ENCODE measurements around the gene XPO5.

GRCh38 chr6:43505718-43506117 lies 70.1 kb downstream of the XPO5 start:
- TF ChIP-seq POLR2A (IDR thresholded peaks at IDR 0.05), result no peak
- no peak for TF ChIP-seq CTCF (IDR thresholded peaks at IDR 0.05)
